ENCODE data around the gene HINT2. TPM values are rescaled to one million over a fixed set of nuclear protein-coding genes. Genes with fewer than 3 reads are reported as not detected.

Gene HINT2
- total RNA-seq, 1 donor from 2014 or later: 24.1 TPM

DNA sequence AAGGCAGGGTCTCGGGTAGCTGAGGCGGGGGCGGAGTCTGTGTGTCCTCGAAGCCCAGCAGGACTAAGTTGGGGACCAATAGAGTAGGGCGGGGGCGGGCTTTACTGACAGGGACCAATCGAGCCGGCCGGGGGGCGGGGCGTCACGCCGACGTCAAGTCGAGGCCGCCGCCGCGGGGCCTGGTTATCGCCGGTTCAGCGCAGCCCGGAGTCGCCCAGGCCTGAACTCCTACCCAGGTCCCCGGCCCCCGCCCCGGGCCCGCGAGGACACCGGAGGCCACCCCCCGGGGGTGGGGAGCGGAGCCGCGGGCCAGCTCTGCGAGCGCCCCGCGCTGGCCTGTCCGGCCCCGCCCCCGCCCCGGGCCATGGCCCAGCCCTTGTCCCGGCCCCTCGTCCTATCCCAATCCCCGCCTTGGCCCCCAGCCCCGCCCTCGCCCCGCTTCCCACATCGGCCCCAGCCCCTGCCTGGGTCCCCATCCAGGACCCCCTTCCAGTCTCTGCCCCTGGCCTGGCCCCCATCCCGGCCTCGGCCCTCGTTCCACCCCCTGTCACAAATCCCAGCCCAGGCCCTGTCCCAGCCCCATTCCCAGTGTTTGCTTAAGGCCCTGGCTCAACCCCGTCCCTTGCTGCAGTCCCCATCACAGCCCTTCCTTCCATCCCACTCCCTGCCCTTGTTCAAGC lies 14.4 kb upstream of the HINT2 start, which contains the start of gene TMEM8B:
TMEM8B (plus strand) TSS at position 145 of the 680 bp plus-strand sequence; CDS start at position 365, 220 bp downstream.
- Histone ChIP-seq H3K27ac (peak within 1 kb of the TSS; percentile 95), H3K4me3 (peak within 1 kb of the TSS; percentile 49 to 66), H3K36me3 (no peaks in the 10 kb centered on the region), H3K27me3 (no peaks in the 10 kb centered on the region), H3K9me3 (no peaks in the 10 kb centered on the region), H3K4me1 (peaks cover 67% of the 10 kb centered on the region)
- intact Hi-C loops (cut with DNase I): no loop called here
- peak in 1 of 2 donors; percentile 97 for DNase-seq (ENCODE audit: extremely low spot score in 2 of 2)
- TF ChIP-seq POLR2AphosphoS5 (IDR thresholded peaks at IDR 0.05; ENCODE audit: insufficient read depth in 1 of 2, low read depth in 1 of 2) (peak in 1 of 2 donors; percentile 60), POLR2A (IDR thresholded peaks at IDR 0.05) (peak in 1 of 2 donors; percentile 63), CTCF (IDR thresholded peaks at IDR 0.05) (no peak)

DNA sequence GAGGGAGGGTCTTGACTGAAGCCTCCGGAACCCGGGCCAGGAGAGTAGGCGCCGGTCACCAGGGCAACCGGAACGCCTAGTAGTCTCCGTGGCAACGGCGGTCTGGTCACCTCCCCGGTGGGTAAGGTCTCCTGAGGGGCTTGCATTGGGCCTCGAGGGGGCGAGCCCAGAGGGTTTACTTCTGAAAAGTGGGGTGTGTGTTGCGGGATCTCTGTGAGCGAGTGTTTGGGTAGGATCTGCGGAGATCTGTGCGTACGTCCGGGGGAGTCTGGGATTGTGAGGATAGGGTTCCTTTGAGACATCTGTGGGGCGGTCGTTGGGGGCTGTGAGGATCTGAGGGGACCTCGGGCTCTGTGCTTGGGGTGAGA lies 13.9 kb upstream of the HINT2 start, which contains the start of gene FAM221B:
FAM221B (minus strand) TSS at position 17 of the 368 bp plus-strand sequence. CDS start 2,571 bp downstream, outside the sequence.
- Histone ChIP-seq H3K27ac (peak within 1 kb of the TSS; percentile 95), H3K9me3 (no peaks in the 10 kb centered on the region), H3K4me3 (peak within 1 kb of the TSS; percentile 49 to 66), H3K4me1 (peaks cover 67% of the 10 kb centered on the region), H3K27me3 (no peaks in the 10 kb centered on the region), H3K36me3 (no peaks in the 10 kb centered on the region)
- no peak for DNase-seq (ENCODE audit: extremely low spot score in 2 of 2)
- TF ChIP-seq POLR2A (IDR thresholded peaks at IDR 0.05): no peak
- TF ChIP-seq CTCF (IDR thresholded peaks at IDR 0.05): no peak
- no peak for TF ChIP-seq POLR2AphosphoS5 (IDR thresholded peaks at IDR 0.05; ENCODE audit: insufficient read depth in 1 of 2, low read depth in 1 of 2)
- intact Hi-C loops (cut with DNase I): no loop called here

GRCh38 chr9:35827486-35827885 lies 12.6 kb upstream of the HINT2 start:
- no peak overlapping the region for H3K4me3 ChIP-seq
- TF ChIP-seq POLR2AphosphoS5 (IDR thresholded peaks at IDR 0.05; ENCODE audit: insufficient read depth in 1 of 2, low read depth in 1 of 2) (no peak), POLR2A (IDR thresholded peaks at IDR 0.05) (no peak), CTCF (IDR thresholded peaks at IDR 0.05) (no peak)
- no peak overlapping the region for H3K27ac ChIP-seq
- DNase-seq (ENCODE audit: extremely low spot score in 2 of 2): no peak
- H3K27me3 ChIP-seq: no peaks in the 10 kb centered on the region
- intact Hi-C loops (cut with DNase I): no loop called here
- H3K36me3 ChIP-seq: no peaks in the 10 kb centered on the region
- peaks cover 56% of the 10 kb centered on the region for H3K4me1 ChIP-seq
- H3K9me3 ChIP-seq: no peaks in the 10 kb centered on the region

- Histone ChIP-seq H3K27me3 (no peaks in the 10 kb centered on the region), H3K9me3 (no peaks in the 10 kb centered on the region), H3K4me1 (peaks cover 45% of the 10 kb centered on the region), H3K27ac (peak overlapping the region; percentile 45), H3K36me3 (no peaks in the 10 kb centered on the region), H3K4me3 (no peak overlapping the region)
- DNase-seq (ENCODE audit: extremely low spot score in 2 of 2): no peak
- intact Hi-C loops (cut with DNase I): no loop called here
- TF ChIP-seq POLR2AphosphoS5 (IDR thresholded peaks at IDR 0.05; ENCODE audit: insufficient read depth in 1 of 2, low read depth in 1 of 2) (peak in 1 of 2 donors; percentile 22), POLR2A (IDR thresholded peaks at IDR 0.05) (no peak), CTCF (IDR thresholded peaks at IDR 0.05) (peak; percentile 54 to 73 (median 57))
These were observed 11.3 kb upstream of the HINT2 start for GRCh38 chr9:35826071-35826701.

GRCh38 chr9:35822926-35823325 lies 8.1 kb upstream of the HINT2 start:
- Histone ChIP-seq H3K36me3 (no peaks in the 10 kb centered on the region), H3K27me3 (no peaks in the 10 kb centered on the region), H3K9me3 (no peaks in the 10 kb centered on the region), H3K4me1 (peaks cover 21% of the 10 kb centered on the region), H3K4me3 (no peak overlapping the region), H3K27ac (no peak overlapping the region)
- no peak for DNase-seq (ENCODE audit: extremely low spot score in 2 of 2)
- intact Hi-C loops (cut with DNase I): no loop called here
- no peak for TF ChIP-seq CTCF (IDR thresholded peaks at IDR 0.05)
- no peak for TF ChIP-seq POLR2A (IDR thresholded peaks at IDR 0.05)
- TF ChIP-seq POLR2AphosphoS5 (IDR thresholded peaks at IDR 0.05; ENCODE audit: insufficient read depth in 1 of 2, low read depth in 1 of 2): no peak
